ENCODE data around the gene NEDD4L. TPM values are rescaled to one million over a fixed set of nuclear protein-coding genes. Genes with fewer than 3 reads are reported as not detected.

The NEDD4L gene
- total and polyA plus RNA-seq, 2 donors (not counting 1 experiment from before 2014, with no cell fraction given), result 10.3 to 25.7 TPM

- no peaks in the 10 kb centered on the region for H3K27me3 Mint-ChIP-seq
- Histone ChIP-seq H3K4me2 (replicated peaks; ENCODE audit: low read depth, low read length, poor library complexity, severe bottlenecking) (no peak overlapping the region), H4K20me1 (ENCODE audit: control insufficient read depth, insufficient read depth, low read length, poor library complexity, severe bottlenecking) (no peaks in the 10 kb centered on the region), H3K27me3 (replicated peaks in 1 of 4; ENCODE audit: control extremely low read depth in 1 of 4, control insufficient read depth in 3 of 4, insufficient read depth in 4 of 4, low read length in 3 of 4) (no peaks in the 10 kb centered on the region), H3K27ac (ENCODE audit: low read length in 2 of 2) (no peak overlapping the region), H3K4me3 (ENCODE audit: control extremely low read depth in 1 of 5, extremely low read depth in 1 of 5, insufficient read depth in 1 of 5, low read depth in 2 of 5, low read length in 4 of 5) (no peak overlapping the region), H3K9ac (ENCODE audit: low read length) (no peak overlapping the region), H2AFZ (ENCODE audit: insufficient read depth, low read depth, low read length, poor library complexity, severe bottlenecking) (no peak overlapping the region), H3K4me1 (ENCODE audit: control insufficient read depth in 2 of 2, insufficient read depth in 2 of 2, low read length in 2 of 2) (no peaks in the 10 kb centered on the region), H3K9me3 (ENCODE audit: control extremely low read depth in 1 of 3, control insufficient read depth in 2 of 3, insufficient read depth in 1 of 3, low read length in 2 of 3) (no peaks in the 10 kb centered on the region), H3K79me2 (ENCODE audit: control insufficient read depth, insufficient read depth, low read length) (no peaks in the 10 kb centered on the region), H3K36me3 (replicated peaks in 1 of 2; ENCODE audit: control extremely low read depth in 1 of 2, control insufficient read depth in 1 of 2, extremely low read depth in 1 of 2, insufficient read depth in 2 of 2, low read length in 1 of 2) (no peaks in the 10 kb centered on the region)
- no peak overlapping the region for H3K4me3 Mint-ChIP-seq
- DNase-seq, result no peak
- POLR2A ChIA-PET, result no interaction called here
- ATAC-seq (ENCODE audit: low read depth), result no peak
- WGBS (ENCODE audit: insufficient coverage), result 72% methylated on average over 2 of the region's 4 CpGs
- no peaks in the 10 kb centered on the region for H3K9me3 Mint-ChIP-seq (ENCODE audit: insufficient read depth)
- no peaks in the 10 kb centered on the region for H3K4me1 Mint-ChIP-seq
- TF ChIP-seq EZH2 (IDR thresholded peaks at IDR 0.05; ENCODE audit: borderline replicate concordance, insufficient read depth, low read depth, low read length, poor library complexity, severe bottlenecking) (no peak), CTCF (IDR thresholded peaks at IDR 0.05) (no peak)
- CTCF ChIA-PET, result no interaction called here
- intact Hi-C loops (cut with micrococcal nuclease), result no loop called here
- no peak overlapping the region for H3K27ac Mint-ChIP-seq
Measured at GRCh38 chr18:58337285-58337684, 293.3 kb downstream of the NEDD4L start.

- POLR2A ChIA-PET, result no interaction called here
- WGBS (ENCODE audit: insufficient coverage), result 100% methylated on average over 3 of the region's 5 CpGs
Measured at GRCh38 chr18:58337686-58338085, 293.7 kb downstream of the NEDD4L start.

More at GRCh38 chr18:58337686-58338085, 293.7 kb downstream of the NEDD4L start:
- H3K27ac ChIP-seq (ENCODE audit: low read length in 2 of 2), result no peak overlapping the region
- H4K20me1 ChIP-seq (ENCODE audit: control insufficient read depth, insufficient read depth, low read length, poor library complexity, severe bottlenecking), result no peaks in the 10 kb centered on the region
- no peaks in the 10 kb centered on the region for H3K36me3 ChIP-seq (replicated peaks in 1 of 2; ENCODE audit: control extremely low read depth in 1 of 2, control insufficient read depth in 1 of 2, extremely low read depth in 1 of 2, insufficient read depth in 2 of 2, low read length in 1 of 2)
- DNase-seq (no peak), ATAC-seq (ENCODE audit: low read depth) (no peak)
- H2AFZ ChIP-seq (ENCODE audit: insufficient read depth, low read depth, low read length, poor library complexity, severe bottlenecking), result no peak overlapping the region
- no peak overlapping the region for H3K4me2 ChIP-seq (replicated peaks; ENCODE audit: low read depth, low read length, poor library complexity, severe bottlenecking)
- no peaks in the 10 kb centered on the region for H3K4me1 Mint-ChIP-seq
- no peaks in the 10 kb centered on the region for H3K9me3 Mint-ChIP-seq (ENCODE audit: insufficient read depth)
- H3K27ac Mint-ChIP-seq, result no peak overlapping the region
- no peak for TF ChIP-seq CTCF (IDR thresholded peaks at IDR 0.05)
- H3K4me3 Mint-ChIP-seq, result no peak overlapping the region
- no peaks in the 10 kb centered on the region for H3K79me2 ChIP-seq (ENCODE audit: control insufficient read depth, insufficient read depth, low read length)
- H3K9ac ChIP-seq (ENCODE audit: low read length), result no peak overlapping the region
- intact Hi-C loops (cut with micrococcal nuclease), result no loop called here
- H3K9me3 ChIP-seq (ENCODE audit: control extremely low read depth in 1 of 3, control insufficient read depth in 2 of 3, insufficient read depth in 1 of 3, low read length in 2 of 3), result no peaks in the 10 kb centered on the region
- no peak overlapping the region for H3K4me3 ChIP-seq (ENCODE audit: control extremely low read depth in 1 of 5, extremely low read depth in 1 of 5, insufficient read depth in 1 of 5, low read depth in 2 of 5, low read length in 4 of 5)
- no peaks in the 10 kb centered on the region for H3K27me3 ChIP-seq (replicated peaks in 1 of 4; ENCODE audit: control extremely low read depth in 1 of 4, control insufficient read depth in 3 of 4, insufficient read depth in 4 of 4, low read length in 3 of 4)
- H3K27me3 Mint-ChIP-seq, result no peaks in the 10 kb centered on the region
- H3K4me1 ChIP-seq (ENCODE audit: control insufficient read depth in 2 of 2, insufficient read depth in 2 of 2, low read length in 2 of 2), result no peaks in the 10 kb centered on the region
- CTCF ChIA-PET, result interaction anchor here (1.6 kb wide), 1 partner anchor 10 kb away, joined by 3 read pairs; no protein-coding TSS in a partner anchor

Measured in B cell (primary cell).